Measurements from ENCODE around the gene KRTAP9-1. TPM values are rescaled to one million over a fixed set of nuclear protein-coding genes. Genes with fewer than 3 reads are reported as not detected.

Gene KRTAP9-1
- total RNA-seq, 1 experiment from 2014 or later, result not detected

GRCh38 chr17:41167561-41167960 is 22.1 kb upstream of the KRTAP9-1 start:
- Histone ChIP-seq H3K4me3 (no peak overlapping the region), H3K79me2 (ENCODE audit: low read depth) (no peaks in the 10 kb centered on the region), H3F3A (ENCODE audit: insufficient read depth, low read depth) (no peaks in the 10 kb centered on the region), H3K9me2 (ENCODE audit: insufficient read depth) (no peaks in the 10 kb centered on the region), H3K27me3 (ENCODE audit: insufficient read depth, low read depth) (no peaks in the 10 kb centered on the region), H3K4me1 (replicated peaks; ENCODE audit: insufficient read depth) (no peaks in the 10 kb centered on the region), H3K9me3 (ENCODE audit: insufficient read depth, low read depth) (peaks cover 4% of the 10 kb centered on the region; the same call in 1 of the 2 replicates), H2AFZ (no peak overlapping the region), H3K36me3 (ENCODE audit: low read depth) (no peaks in the 10 kb centered on the region), H3K27ac (no peak overlapping the region), H3K4me2 (no peak overlapping the region), H4K20me1 (ENCODE audit: insufficient read depth) (no peaks in the 10 kb centered on the region)
- no peak for TF ChIP-seq EZH2 (IDR thresholded peaks at IDR 0.05; ENCODE audit: low read depth)
- no peak for TF ChIP-seq CTCF (conservative IDR thresholded peaks at IDR 0.05)
- no TSS peak for BruUV-seq (replicated peaks)
- no peak for DNase-seq
- intact Hi-C loops (cut with micrococcal nuclease; ENCODE audit: unreplicated experiment), result no loop called here
- ChIA-PET POLR2A (ENCODE audit: unreplicated experiment) (no interaction called here), CTCF (no interaction called here)

- TF ChIP-seq EZH2 (IDR thresholded peaks at IDR 0.05; ENCODE audit: low read depth) (no peak), CTCF (conservative IDR thresholded peaks at IDR 0.05) (no peak)
Measured at GRCh38 chr17:41168121-41168520, 21.6 kb upstream of the KRTAP9-1 start, which contains the start of gene KRTAP4-3. Gene KRTAP4-3, minus strand, starts transcription at chr17:41168221. Its CDS starts 49 bp downstream, at chr17:41168172.

GRCh38 chr17:41171886-41172285 is 17.8 kb upstream of the KRTAP9-1 start:
- no peak for DNase-seq
- H3K4me1 ChIP-seq (replicated peaks; ENCODE audit: insufficient read depth), result no peaks in the 10 kb centered on the region
- H3K4me2 ChIP-seq, result no peak overlapping the region
- no peaks in the 10 kb centered on the region for H4K20me1 ChIP-seq (ENCODE audit: insufficient read depth)
- H3K4me3 ChIP-seq, result no peak overlapping the region
- no peaks in the 10 kb centered on the region for H3K36me3 ChIP-seq (ENCODE audit: low read depth)
- intact Hi-C loops (cut with micrococcal nuclease; ENCODE audit: unreplicated experiment), result no loop called here
- no peaks in the 10 kb centered on the region for H3K79me2 ChIP-seq (ENCODE audit: low read depth)
- no TSS peak for BruUV-seq (replicated peaks)
- no peaks in the 10 kb centered on the region for H3K9me2 ChIP-seq (ENCODE audit: insufficient read depth)
- no peak overlapping the region for H3K27ac ChIP-seq
- no peak overlapping the region for H2AFZ ChIP-seq
- no peaks in the 10 kb centered on the region for H3K27me3 ChIP-seq (ENCODE audit: insufficient read depth, low read depth)
- H3K9me3 ChIP-seq (ENCODE audit: insufficient read depth, low read depth), result 0 out of 2 replicates have a peak, but pooled peaks cover 4% of the 10 kb centered on the region
- CTCF ChIA-PET, result no interaction called here
- no peak for TF ChIP-seq EZH2 (IDR thresholded peaks at IDR 0.05; ENCODE audit: low read depth)
- no peak for TF ChIP-seq CTCF (conservative IDR thresholded peaks at IDR 0.05)
- no peaks in the 10 kb centered on the region for H3F3A ChIP-seq (ENCODE audit: insufficient read depth, low read depth)
- POLR2A ChIA-PET (ENCODE audit: unreplicated experiment), result no interaction called here

More at GRCh38 chr17:41168121-41168520, 21.6 kb upstream of the KRTAP9-1 start, which contains the start of gene KRTAP4-3:
- POLR2A ChIA-PET (ENCODE audit: unreplicated experiment), result no interaction called here
- no peak within 1 kb of the TSS for H3K4me3 ChIP-seq
- H3K9me2 ChIP-seq (ENCODE audit: insufficient read depth), result no peaks in the 10 kb centered on the region
- no peaks in the 10 kb centered on the region for H3F3A ChIP-seq (ENCODE audit: insufficient read depth, low read depth)
- intact Hi-C loops (cut with micrococcal nuclease; ENCODE audit: unreplicated experiment), result no loop called here
- no peak within 1 kb of the TSS for H2AFZ ChIP-seq
- H3K4me2 ChIP-seq, result no peak within 1 kb of the TSS
- no peak for DNase-seq
- H3K36me3 ChIP-seq (ENCODE audit: low read depth), result no peaks in the 10 kb centered on the region
- H3K27ac ChIP-seq, result no peak within 1 kb of the TSS
- CTCF ChIA-PET, result no interaction called here
- no peaks in the 10 kb centered on the region for H3K79me2 ChIP-seq (ENCODE audit: low read depth)
- H3K9me3 ChIP-seq (ENCODE audit: insufficient read depth, low read depth), result peaks cover 4% of the 10 kb centered on the region; the same call in 1 of the 2 replicates
- no peaks in the 10 kb centered on the region for H3K27me3 ChIP-seq (ENCODE audit: insufficient read depth, low read depth)
- BruUV-seq (replicated peaks), result no TSS peak
- no peaks in the 10 kb centered on the region for H3K4me1 ChIP-seq (replicated peaks; ENCODE audit: insufficient read depth)
- no peaks in the 10 kb centered on the region for H4K20me1 ChIP-seq (ENCODE audit: insufficient read depth)
